Neural progenitor cell (in vitro differentiated cells): ENCODE results near the gene TNNI2. TPM values are rescaled to one million over a fixed set of nuclear protein-coding genes. Genes with fewer than 3 reads are reported as not detected.

Experiments
- DNase-seq: peaks from one replicate; pipeline ENCODE4 v3.0.0-alpha.2; 2016; ENCODE audit warnings: low spot score
- H2AFZ ChIP-seq: fragments of 200-600 bp; sonication (generic); replicated peaks from 2 replicates; pipeline ENCODE4 v1.6.1; 2016; ENCODE audit warnings: antibody characterized with exemption
- H3F3A ChIP-seq: fragments of 200-600 bp; sonication (generic); 2 replicates; pipeline ENCODE4 v1.6.1; 2016; ENCODE audit warnings: antibody characterized with exemption, low read depth
- H3K27ac ChIP-seq: fragments of 200-600 bp; sonication (generic); 2 replicates; pipeline ENCODE4 v1.5.1; 2016; ENCODE audit warnings: mild to moderate bottlenecking
- H3K27me3 ChIP-seq: fragments of 200-600 bp; sonication (generic); 2 replicates; pipeline ENCODE4 v1.6.1; 2016; ENCODE audit warnings: mild to moderate bottlenecking, moderate library complexity
- H3K36me3 ChIP-seq: fragments of 200-600 bp; sonication (generic); 2 replicates; pipeline ENCODE4 v1.5.1; 2016
- H3K4me1 ChIP-seq: fragments of 200-600 bp; sonication (generic); 2 replicates; pipeline ENCODE4 v1.6.1; 2016; ENCODE audit warnings: mixed run types
- H3K4me2 ChIP-seq: fragments of 200-600 bp; sonication (generic); 2 replicates; pipeline ENCODE4 v1.6.1; 2016
- H3K4me3 ChIP-seq: fragments of 200-600 bp; sonication (generic); 2 replicates; pipeline ENCODE4 v1.5.1; 2016
- H3K79me2 ChIP-seq: fragments of 200-600 bp; sonication (generic); 2 replicates; pipeline ENCODE4 v1.6.1; 2016; ENCODE audit warnings: low read depth
- H3K9ac ChIP-seq: fragments of 200-600 bp; sonication (generic); 2 replicates; pipeline ENCODE4 v1.6.1; 2016
- H3K9me3 ChIP-seq: fragments of 200-600 bp; sonication (generic); 2 replicates; pipeline ENCODE4 v1.5.1; 2016; ENCODE audit warnings: low read depth
- H4K20me1 ChIP-seq: fragments of 200-600 bp; sonication (generic); 2 replicates; pipeline ENCODE4 v1.6.1; 2016; ENCODE audit warnings: low read depth
- H3K27ac Mint-ChIP-seq: 3 replicates; pipeline ENCODE4 v1.8.0; 2021; ENCODE audit warnings: mixed read lengths
- H3K27me3 Mint-ChIP-seq: 2 replicates; pipeline ENCODE4 v1.8.0; 2022; ENCODE audit warnings: low read depth, mild to moderate bottlenecking, inconsistent platforms, moderate library complexity, mixed read lengths; ENCODE audit not compliant: insufficient read depth
- H3K36me3 Mint-ChIP-seq: 3 replicates; pipeline ENCODE4 v1.8.0; 2021; ENCODE audit warnings: mixed read lengths
- H3K4me1 Mint-ChIP-seq: 3 replicates; pipeline ENCODE4 v1.8.0; 2021; ENCODE audit warnings: mixed read lengths
- H3K4me3 Mint-ChIP-seq: 3 replicates; pipeline ENCODE4 v1.8.0; 2021; ENCODE audit warnings: mild to moderate bottlenecking, moderate library complexity, mixed read lengths
- H3K9me3 Mint-ChIP-seq: 3 replicates; pipeline ENCODE4 v1.8.0; 2020; ENCODE audit warnings: mixed read lengths
- CTCF ChIP-seq: fragments of 200-600 bp; sonication (generic); IDR thresholded peaks from 2 replicates; pipeline ENCODE4 v1.5.1; 2017; ENCODE audit warnings: antibody characterized with exemption, mild to moderate bottlenecking
- EZH2 ChIP-seq: fragments of 200-600 bp; sonication (generic); IDR thresholded peaks from 2 replicates; pipeline ENCODE4 v1.6.1; 2017; ENCODE audit warnings: antibody characterized with exemption, mild to moderate bottlenecking, moderate library complexity
- EZH2phosphoT487 ChIP-seq: fragments of 200-600 bp; sonication (generic); IDR thresholded peaks from 2 replicates; pipeline ENCODE4 v1.6.1; 2017; ENCODE audit warnings: antibody characterized with exemption
- total RNA-seq: library from RNA; depleted of rRNA; stranded (reverse); fragments of >200 nt; gene quantifications from 2 replicates; pipeline ENCODE4 v1.2.3, GENCODE V29; 2015; ENCODE audit warnings: low replicate concordance

TNNI2 gene
- total RNA-seq, 1 donor from 2014 or later = 2.6 TPM

- Histone ChIP-seq H3K9ac (no peak overlapping the region), H4K20me1 (no peaks in the 10 kb centered on the region), H3K4me3 (peak overlapping the region; percentile 41), H3K36me3 (no peaks in the 10 kb centered on the region), H3K9me3 (no peaks in the 10 kb centered on the region), H3F3A (no peaks in the 10 kb centered on the region), H3K4me1 (peaks cover 16% of the 10 kb centered on the region), H3K4me2 (peak overlapping the region; percentile 85), H2AFZ (peak overlapping the region; percentile 70), H3K79me2 (no peaks in the 10 kb centered on the region), H3K27me3 (no peaks in the 10 kb centered on the region), H3K27ac (no peak overlapping the region)
- Mint-ChIP-seq H3K4me1 (peaks cover 16% of the 10 kb centered on the region), H3K9me3 (no peaks in the 10 kb centered on the region), H3K27me3 (peaks cover 12% of the 10 kb centered on the region), H3K4me3 (peak overlapping the region; percentile 60), H3K27ac (no peak overlapping the region), H3K36me3 (no peaks in the 10 kb centered on the region)
- TF ChIP-seq EZH2phosphoT487 (no peak), CTCF (no peak), EZH2 (no peak)
- peak; percentile 47 for DNase-seq
These were observed 5.9 kb upstream of the TNNI2 start for GRCh38 chr11:1832920-1833295.

- Mint-ChIP-seq H3K36me3 (no peaks in the 10 kb centered on the region), H3K9me3 (no peaks in the 10 kb centered on the region), H3K4me1 (peaks cover 16% of the 10 kb centered on the region), H3K27me3 (peaks cover 9% of the 10 kb centered on the region), H3K27ac (no peak overlapping the region), H3K4me3 (peak overlapping the region; percentile 30)
- DNase-seq = no peak
- no peaks in the 10 kb centered on the region for H4K20me1 ChIP-seq
- no peaks in the 10 kb centered on the region for H3K9me3 ChIP-seq
- no peaks in the 10 kb centered on the region for H3F3A ChIP-seq
- H3K4me2 ChIP-seq = no peak overlapping the region
- H3K27me3 ChIP-seq = no peaks in the 10 kb centered on the region
- H3K4me3 ChIP-seq = no peak overlapping the region
- H3K36me3 ChIP-seq = no peaks in the 10 kb centered on the region
- no peaks in the 10 kb centered on the region for H3K79me2 ChIP-seq
- H3K4me1 ChIP-seq = peaks cover 20% of the 10 kb centered on the region
- no peak overlapping the region for H2AFZ ChIP-seq
- H3K9ac ChIP-seq = no peak overlapping the region
- no peak overlapping the region for H3K27ac ChIP-seq
- TF ChIP-seq EZH2 = no peak
- no peak for TF ChIP-seq CTCF
- TF ChIP-seq EZH2phosphoT487 = no peak
These were observed 4.6 kb upstream of the TNNI2 start for GRCh38 chr11:1834062-1834610.

- H3K4me3 ChIP-seq = no peak within 1 kb of the TSS
These were observed 3.8 kb upstream of the TNNI2 start, which contains the start of gene SYT8 for GRCh38 chr11:1834779-1835670. Gene SYT8 (plus strand): TSS chr11:1834990. CDS start chr11:1835106, 116 bp downstream.

More at GRCh38 chr11:1834779-1835670, 3.8 kb upstream of the TNNI2 start, which contains the start of gene SYT8:
- H3K9me3 ChIP-seq = no peaks in the 10 kb centered on the region
- no peaks in the 10 kb centered on the region for H3K36me3 ChIP-seq
- Mint-ChIP-seq H3K36me3 (no peaks in the 10 kb centered on the region), H3K9me3 (no peaks in the 10 kb centered on the region), H3K27me3 (peaks cover 9% of the 10 kb centered on the region), H3K4me1 (peaks cover 16% of the 10 kb centered on the region), H3K27ac (no peak within 1 kb of the TSS), H3K4me3 (peak within 1 kb of the TSS; percentile 30)
- H3K27ac ChIP-seq = no peak within 1 kb of the TSS
- no peak for DNase-seq
- no peak within 1 kb of the TSS for H3K9ac ChIP-seq
- no peaks in the 10 kb centered on the region for H3F3A ChIP-seq
- TF ChIP-seq CTCF (no peak), EZH2phosphoT487 (no peak), EZH2 (no peak)
- H4K20me1 ChIP-seq = no peaks in the 10 kb centered on the region
- no peak within 1 kb of the TSS for H3K4me2 ChIP-seq
- peaks cover 20% of the 10 kb centered on the region for H3K4me1 ChIP-seq
- no peaks in the 10 kb centered on the region for H3K27me3 ChIP-seq
- H2AFZ ChIP-seq = no peak within 1 kb of the TSS
- no peaks in the 10 kb centered on the region for H3K79me2 ChIP-seq
